ENCODE measurements around the gene DGKB.

Gene DGKB

DNA sequence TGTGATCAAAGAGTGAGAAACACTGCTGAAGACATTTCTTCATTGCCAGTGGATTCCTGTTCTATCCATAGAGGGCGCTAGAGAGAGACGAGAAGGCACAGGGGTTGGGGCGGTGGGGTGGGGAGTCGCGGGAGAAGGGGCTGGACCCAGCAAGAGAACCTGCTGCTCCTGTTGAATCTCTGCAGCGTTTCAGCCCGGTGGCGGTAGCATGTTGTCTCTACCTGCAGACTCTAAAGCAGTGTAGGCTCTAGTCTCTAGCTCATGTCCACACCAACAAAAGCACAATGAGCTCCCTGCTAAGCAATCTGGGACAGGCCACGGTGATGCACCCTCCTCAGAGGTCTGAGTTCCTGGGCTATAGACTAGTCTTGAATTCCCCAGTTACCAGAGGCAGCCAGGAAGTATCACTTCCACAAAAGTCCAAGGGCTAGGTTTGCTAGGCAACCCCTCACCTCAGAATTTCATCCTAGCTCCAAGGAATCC is 167.7 kb downstream of the DGKB start:
- WGBS: 43% methylated on average over 9 of the region's 9 CpGs
- Histone ChIP-seq H3K18ac (ENCODE audit: low read depth in 1 of 2, low read length in 2 of 2) (no peak overlapping the region), H3K27ac (ENCODE audit: low read length, poor library complexity, severe bottlenecking) (no peak overlapping the region), H2BK5ac (ENCODE audit: low read depth, low read length, poor library complexity, severe bottlenecking) (no peak overlapping the region), H3K23ac (ENCODE audit: low read length in 2 of 2) (no peak overlapping the region), H3K4me2 (ENCODE audit: low read length, poor library complexity, severe bottlenecking) (no peak overlapping the region), H4K8ac (ENCODE audit: low read length) (no peak overlapping the region), H2BK15ac (ENCODE audit: low read depth, poor library complexity, severe bottlenecking) (no peak overlapping the region), H2AK5ac (ENCODE audit: low read length, severe bottlenecking) (no peak overlapping the region), H4K91ac (ENCODE audit: low read length) (no peak overlapping the region), H2AFZ (ENCODE audit: low read depth, low read length) (no peak overlapping the region), H2BK120ac (ENCODE audit: low read depth, low read length) (no peak overlapping the region), H3K9ac (ENCODE audit: low read length) (no peak overlapping the region), H3K27me3 (ENCODE audit: control insufficient read depth in 1 of 2, insufficient read depth in 1 of 2, low read length in 2 of 2) (no peaks in the 10 kb centered on the region), H2BK12ac (ENCODE audit: low read length in 2 of 2) (no peak overlapping the region), H3K4me1 (ENCODE audit: control insufficient read depth, insufficient read depth, low read depth, low read length) (no peaks in the 10 kb centered on the region), H3K14ac (ENCODE audit: low read length in 2 of 2) (no peak overlapping the region), H3K4ac (ENCODE audit: low read depth in 1 of 2, low read length in 2 of 2) (no peak overlapping the region), H3K9me3 (ENCODE audit: control insufficient read depth, low read length) (no peaks in the 10 kb centered on the region), H3K4me3 (ENCODE audit: insufficient read depth in 1 of 2, low read depth in 1 of 2, low read length in 2 of 2) (no peak overlapping the region), H3K36me3 (ENCODE audit: control insufficient read depth in 1 of 2, insufficient read depth in 2 of 2, low read depth in 1 of 2, low read length in 2 of 2) (no peaks in the 10 kb centered on the region), H3K79me1 (replicated peaks; ENCODE audit: low read length, poor library complexity, severe bottlenecking) (no peaks in the 10 kb centered on the region)
- no peak for DNase-seq

DNA sequence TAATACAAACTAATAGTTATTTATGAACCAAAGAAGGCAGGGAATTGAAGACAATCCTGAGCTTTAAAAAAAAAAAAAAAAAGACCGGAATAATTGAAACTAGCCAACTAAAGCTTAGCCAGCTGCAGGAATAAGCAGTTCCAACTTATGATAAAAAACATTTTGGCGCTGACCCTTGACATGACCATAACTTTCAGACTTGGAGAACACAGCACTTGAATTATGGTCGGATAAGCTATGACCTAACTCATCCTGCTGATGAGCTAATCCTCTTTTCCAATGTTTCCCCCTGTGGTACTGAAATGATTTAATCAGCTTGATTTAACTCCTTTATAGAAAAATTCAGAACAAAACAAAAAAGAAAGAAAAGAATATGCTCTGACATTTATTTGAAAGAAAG is 181.8 kb downstream of the DGKB start:
- Histone ChIP-seq H3K9me3 (ENCODE audit: control insufficient read depth, low read length) (no peaks in the 10 kb centered on the region), H3K18ac (ENCODE audit: low read depth in 1 of 2, low read length in 2 of 2) (no peak overlapping the region), H2BK5ac (ENCODE audit: low read depth, low read length, poor library complexity, severe bottlenecking) (no peak overlapping the region), H3K27ac (ENCODE audit: low read length, poor library complexity, severe bottlenecking) (no peak overlapping the region), H3K23ac (ENCODE audit: low read length in 2 of 2) (no peak overlapping the region), H3K27me3 (ENCODE audit: control insufficient read depth in 1 of 2, insufficient read depth in 1 of 2, low read length in 2 of 2) (no peaks in the 10 kb centered on the region), H3K4me3 (ENCODE audit: insufficient read depth in 1 of 2, low read depth in 1 of 2, low read length in 2 of 2) (no peak overlapping the region), H3K4me1 (ENCODE audit: control insufficient read depth, insufficient read depth, low read depth, low read length) (no peaks in the 10 kb centered on the region), H3K4ac (ENCODE audit: low read depth in 1 of 2, low read length in 2 of 2) (no peak overlapping the region), H3K79me1 (replicated peaks; ENCODE audit: low read length, poor library complexity, severe bottlenecking) (no peaks in the 10 kb centered on the region), H3K36me3 (ENCODE audit: control insufficient read depth in 1 of 2, insufficient read depth in 2 of 2, low read depth in 1 of 2, low read length in 2 of 2) (no peaks in the 10 kb centered on the region), H3K9ac (ENCODE audit: low read length) (no peak overlapping the region), H4K8ac (ENCODE audit: low read length) (no peak overlapping the region), H2BK15ac (ENCODE audit: low read depth, poor library complexity, severe bottlenecking) (no peak overlapping the region), H2BK12ac (ENCODE audit: low read length in 2 of 2) (no peak overlapping the region), H3K4me2 (ENCODE audit: low read length, poor library complexity, severe bottlenecking) (no peak overlapping the region), H3K14ac (ENCODE audit: low read length in 2 of 2) (no peak overlapping the region), H2AK5ac (ENCODE audit: low read length, severe bottlenecking) (no peak overlapping the region), H4K91ac (ENCODE audit: low read length) (no peak overlapping the region), H2AFZ (ENCODE audit: low read depth, low read length) (no peak overlapping the region), H2BK120ac (ENCODE audit: low read depth, low read length) (no peak overlapping the region)
- WGBS: 55% methylated on average over 3 of the region's 3 CpGs
- DNase-seq: no peak

DNA sequence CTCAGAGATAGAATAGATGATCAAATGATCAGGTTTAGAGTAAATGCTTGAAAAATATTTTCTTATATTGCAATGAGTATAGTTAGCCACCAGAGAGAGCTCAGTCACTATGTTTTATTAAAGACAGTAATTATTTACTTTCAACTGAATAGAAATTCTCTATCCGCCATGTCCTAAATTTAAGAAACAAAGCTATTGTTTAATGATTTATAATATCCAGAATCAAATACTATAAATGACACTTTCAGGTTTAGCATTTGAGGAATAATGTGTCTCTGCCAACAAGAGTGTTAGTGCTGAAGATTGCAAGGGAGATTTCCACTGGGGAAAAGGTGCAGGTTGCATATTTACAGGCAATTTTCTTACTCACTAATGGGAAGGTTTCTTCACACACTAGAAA is 184.7 kb downstream of the DGKB start:
- no peaks in the 10 kb centered on the region for H3K9me3 ChIP-seq (ENCODE audit: control insufficient read depth, low read length)
- peak; percentile 31 for DNase-seq
- H2BK12ac ChIP-seq (ENCODE audit: low read length in 2 of 2): no peak overlapping the region
- H4K91ac ChIP-seq (ENCODE audit: low read length): no peak overlapping the region
- no peak overlapping the region for H2AK5ac ChIP-seq (ENCODE audit: low read length, severe bottlenecking)
- H3K4ac ChIP-seq (ENCODE audit: low read depth in 1 of 2, low read length in 2 of 2): no peak overlapping the region
- H2BK120ac ChIP-seq (ENCODE audit: low read depth, low read length): no peak overlapping the region
- no CpG with 5 or more reads among the region's 1 CpG for WGBS
- H2BK5ac ChIP-seq (ENCODE audit: low read depth, low read length, poor library complexity, severe bottlenecking): no peak overlapping the region
- H2BK15ac ChIP-seq (ENCODE audit: low read depth, poor library complexity, severe bottlenecking): no peak overlapping the region
- H3K4me2 ChIP-seq (ENCODE audit: low read length, poor library complexity, severe bottlenecking): no peak overlapping the region
- H3K14ac ChIP-seq (ENCODE audit: low read length in 2 of 2): no peak overlapping the region
- no peak overlapping the region for H3K27ac ChIP-seq (ENCODE audit: low read length, poor library complexity, severe bottlenecking)
- peaks cover 2% of the 10 kb centered on the region for H3K4me1 ChIP-seq (ENCODE audit: control insufficient read depth, insufficient read depth, low read depth, low read length)
- H3K4me3 ChIP-seq (ENCODE audit: insufficient read depth in 1 of 2, low read depth in 1 of 2, low read length in 2 of 2): no peak overlapping the region
- no peaks in the 10 kb centered on the region for H3K36me3 ChIP-seq (ENCODE audit: control insufficient read depth in 1 of 2, insufficient read depth in 2 of 2, low read depth in 1 of 2, low read length in 2 of 2)
- H3K18ac ChIP-seq (ENCODE audit: low read depth in 1 of 2, low read length in 2 of 2): no peak overlapping the region
- no peak overlapping the region for H3K9ac ChIP-seq (ENCODE audit: low read length)
- no peak overlapping the region for H4K8ac ChIP-seq (ENCODE audit: low read length)
- H3K79me1 ChIP-seq (replicated peaks; ENCODE audit: low read length, poor library complexity, severe bottlenecking): no peaks in the 10 kb centered on the region
- no peaks in the 10 kb centered on the region for H3K27me3 ChIP-seq (ENCODE audit: control insufficient read depth in 1 of 2, insufficient read depth in 1 of 2, low read length in 2 of 2)
- H2AFZ ChIP-seq (ENCODE audit: low read depth, low read length): no peak overlapping the region
- no peak overlapping the region for H3K23ac ChIP-seq (ENCODE audit: low read length in 2 of 2)

DNA sequence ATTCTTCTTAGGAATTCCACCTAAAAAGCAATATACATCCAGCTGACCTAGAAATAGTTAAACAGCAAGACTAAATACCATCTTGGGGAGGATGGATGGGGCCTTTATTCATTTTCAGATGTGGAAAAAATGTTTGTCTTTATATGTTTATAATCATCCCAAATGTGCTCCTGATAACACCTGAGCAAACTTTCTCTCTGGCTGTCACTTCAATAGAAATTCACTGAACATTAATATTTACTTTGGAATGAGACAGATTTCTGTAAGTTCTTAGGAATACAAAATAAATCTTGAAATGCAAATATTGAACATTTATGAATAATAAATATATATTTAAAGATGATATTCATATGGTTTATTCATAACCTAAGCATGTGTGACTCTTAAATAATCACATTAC is 185.4 kb downstream of the DGKB start:
- Histone ChIP-seq H2AK5ac (ENCODE audit: low read length, severe bottlenecking) (no peak overlapping the region), H2BK5ac (ENCODE audit: low read depth, low read length, poor library complexity, severe bottlenecking) (no peak overlapping the region), H3K79me1 (replicated peaks; ENCODE audit: low read length, poor library complexity, severe bottlenecking) (no peaks in the 10 kb centered on the region), H2BK15ac (ENCODE audit: low read depth, poor library complexity, severe bottlenecking) (no peak overlapping the region), H3K4me3 (ENCODE audit: insufficient read depth in 1 of 2, low read depth in 1 of 2, low read length in 2 of 2) (no peak overlapping the region), H3K4ac (ENCODE audit: low read depth in 1 of 2, low read length in 2 of 2) (no peak overlapping the region), H3K23ac (ENCODE audit: low read length in 2 of 2) (no peak overlapping the region), H3K27ac (ENCODE audit: low read length, poor library complexity, severe bottlenecking) (no peak overlapping the region), H3K14ac (ENCODE audit: low read length in 2 of 2) (no peak overlapping the region), H3K9ac (ENCODE audit: low read length) (no peak overlapping the region), H3K36me3 (ENCODE audit: control insufficient read depth in 1 of 2, insufficient read depth in 2 of 2, low read depth in 1 of 2, low read length in 2 of 2) (no peaks in the 10 kb centered on the region), H3K4me2 (ENCODE audit: low read length, poor library complexity, severe bottlenecking) (no peak overlapping the region), H4K91ac (ENCODE audit: low read length) (no peak overlapping the region), H4K8ac (ENCODE audit: low read length) (no peak overlapping the region), H3K27me3 (ENCODE audit: control insufficient read depth in 1 of 2, insufficient read depth in 1 of 2, low read length in 2 of 2) (no peaks in the 10 kb centered on the region), H2BK12ac (ENCODE audit: low read length in 2 of 2) (no peak overlapping the region), H2AFZ (ENCODE audit: low read depth, low read length) (no peak overlapping the region), H3K18ac (ENCODE audit: low read depth in 1 of 2, low read length in 2 of 2) (no peak overlapping the region), H3K9me3 (ENCODE audit: control insufficient read depth, low read length) (no peaks in the 10 kb centered on the region), H2BK120ac (ENCODE audit: low read depth, low read length) (no peak overlapping the region), H3K4me1 (ENCODE audit: control insufficient read depth, insufficient read depth, low read depth, low read length) (peaks cover 2% of the 10 kb centered on the region)
- DNase-seq: no peak
